ENCODE results near the gene PRRT1B. TPM values are rescaled to one million over a fixed set of nuclear protein-coding genes. Genes with fewer than 3 reads are reported as not detected.

PRRT1B gene
- total RNA-seq, 4 donors from 2014 or later: not detected

- no peak for TF ChIP-seq CTCF (IDR thresholded peaks at IDR 0.05; ENCODE audit: low read depth)
Observed at GRCh38 chr9:131529597-131530545, 15.5 kb upstream of the PRRT1B start.

- TF ChIP-seq CTCF (IDR thresholded peaks at IDR 0.05; ENCODE audit: low read depth): no peak
Observed at GRCh38 chr9:131530546-131530919, 14.8 kb upstream of the PRRT1B start.

GRCh38 chr9:131530920-131531832, 14.1 kb upstream of the PRRT1B start, which contains the start of gene UCK1:
Gene UCK1, minus strand, starts transcription at chr9:131531263. Its CDS starts 89 bp downstream, at chr9:131531174.
- no peak for TF ChIP-seq CTCF (IDR thresholded peaks at IDR 0.05; ENCODE audit: low read depth)

- TF ChIP-seq CTCF (IDR thresholded peaks at IDR 0.05; ENCODE audit: low read depth): no peak
Observed at GRCh38 chr9:131534721-131535237, 10.5 kb upstream of the PRRT1B start.

- no peak for TF ChIP-seq CTCF (IDR thresholded peaks at IDR 0.05; ENCODE audit: low read depth)
Observed at GRCh38 chr9:131537946-131538345, 7.4 kb upstream of the PRRT1B start.

- TF ChIP-seq CTCF (IDR thresholded peaks at IDR 0.05; ENCODE audit: low read depth): no peak
Observed at GRCh38 chr9:131539223-131539923, 6.0 kb upstream of the PRRT1B start.

Measured in subcutaneous adipose tissue (tissue), 4 donors.